Embryonic facial prominence (tissue), 1 donor: ENCODE data around the gene OTOGL.
"Not testable (repeated sequence)": the region's sequence is repeated elsewhere in the genome, so short reads cannot be mapped to it uniquely, and the experiment has no call there.

Source experiments
- DNase-seq: peaks from one replicate; pipeline ENCODE4 v3.0.0-alpha.2; 2016; ENCODE audit errors: extremely low spot score

The OTOGL gene

GRCh38 chr12:80099259-80099658 is at the start of gene OTOGL:
TSS of gene OTOGL (plus strand) at chr12:80099537. CDS start at chr12:80209432, 109,895 bp downstream.
- no peak for DNase-seq

- DNase-seq = no peak
These were observed 49.1 kb upstream of the OTOGL start for GRCh38 chr12:80050236-80050635.

- no peak for DNase-seq
These were observed 46.1 kb upstream of the OTOGL start for GRCh38 chr12:80053051-80053790.

- DNase-seq = no peak
These were observed 43.1 kb upstream of the OTOGL start for GRCh38 chr12:80056232-80056631.

GRCh38 chr12:80056845-80057244 is 42.5 kb upstream of the OTOGL start:
- DNase-seq = no peak

GRCh38 chr12:80058586-80058985 is 40.8 kb upstream of the OTOGL start:
- no peak for DNase-seq

- no peak for DNase-seq
These were observed 40.2 kb upstream of the OTOGL start for GRCh38 chr12:80059102-80059501.

- DNase-seq = no peak
These were observed 39.5 kb upstream of the OTOGL start for GRCh38 chr12:80059875-80060274.

GRCh38 chr12:80064269-80064668 is 35.1 kb upstream of the OTOGL start:
- DNase-seq = no peak

GRCh38 chr12:80064951-80065350 is 34.4 kb upstream of the OTOGL start:
- no peak for DNase-seq

- DNase-seq = no peak
These were observed 31.2 kb upstream of the OTOGL start for GRCh38 chr12:80068173-80068572.

- not testable (repeated sequence) for DNase-seq
These were observed 15.3 kb upstream of the OTOGL start for GRCh38 chr12:80083892-80084614.

- no peak for DNase-seq
These were observed 13.3 kb upstream of the OTOGL start for GRCh38 chr12:80086025-80086424.

GRCh38 chr12:80087486-80088213 is 11.7 kb upstream of the OTOGL start:
- no peak for DNase-seq

GRCh38 chr12:80100591-80100990 is 1.3 kb downstream of the OTOGL start:
- DNase-seq = no peak

GRCh38 chr12:80101126-80101525 is 1.8 kb downstream of the OTOGL start:
- peak; percentile 27 for DNase-seq

GRCh38 chr12:80107221-80107620 is 7.9 kb downstream of the OTOGL start:
- DNase-seq = no peak

GRCh38 chr12:80116735-80117134 is 17.4 kb downstream of the OTOGL start:
- DNase-seq = no peak

GRCh38 chr12:80118565-80119324 is 19.4 kb downstream of the OTOGL start:
- no peak for DNase-seq

- DNase-seq = no peak
These were observed 21.7 kb downstream of the OTOGL start for GRCh38 chr12:80120994-80121393.

GRCh38 chr12:80121661-80122060 is 22.3 kb downstream of the OTOGL start:
- no peak for DNase-seq
